ENCODE data around the gene PROSER3.

DNA sequence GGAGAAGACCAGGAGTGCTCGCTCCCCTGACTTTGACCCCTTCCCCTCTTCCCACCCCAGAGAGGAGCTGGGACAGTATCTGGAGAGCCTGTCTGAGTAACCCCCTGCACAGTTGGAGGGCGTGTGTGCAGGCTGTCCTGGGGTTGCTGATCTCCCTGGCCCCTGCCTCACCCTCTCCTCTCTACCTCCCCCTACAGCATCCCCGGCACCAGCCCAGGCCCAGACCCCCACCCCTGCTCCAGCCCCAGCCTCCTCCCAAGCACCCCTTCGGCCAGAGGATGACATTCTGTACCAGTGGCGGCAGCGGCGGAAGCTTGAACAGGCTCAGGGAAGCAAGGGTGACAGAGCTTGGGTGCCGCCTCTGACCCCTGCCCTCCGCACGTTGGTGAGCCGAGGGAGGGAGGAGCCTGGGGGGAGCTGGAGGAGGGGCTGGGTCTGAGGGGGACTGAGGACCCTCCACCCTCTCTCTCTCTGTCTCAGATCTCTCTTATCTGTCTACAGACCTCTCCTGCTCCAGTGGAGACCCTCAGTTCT, 8.7 kb downstream of the PROSER3 start:
- TF ChIP-seq TARDBP (IDR thresholded peaks at IDR 0.05) (no peak), SUZ12 (IDR thresholded peaks at IDR 0.05) (no peak), ZNF384 (IDR thresholded peaks at IDR 0.05) (no peak), HDGF (IDR thresholded peaks at IDR 0.05; ENCODE audit: borderline replicate concordance) (no peak), FOXA1 (IDR thresholded peaks at IDR 0.05) (no peak), FOXM1 (IDR thresholded peaks at IDR 0.05; ENCODE audit: borderline replicate concordance) (no peak), SP1 (IDR thresholded peaks at IDR 0.05) (no peak)
